Ovary (tissue), 9 donors: Measurements from ENCODE around the gene ZBTB34. TPM values are rescaled to one million over a fixed set of nuclear protein-coding genes. Genes with fewer than 3 reads are reported as not detected.

Experiments
- DNase-seq, 5 donors: peaks; one replicate each; pipeline ENCODE4 v3.0.0-alpha.2; 2019 to 2020
- H3K27ac ChIP-seq, 2 donors: fragments of 200-600 bp; one replicate each; pipeline versions ENCODE4 v1.5.1 to v1.8.0; 2019 to 2022
- H3K27me3 ChIP-seq: fragments of 200-600 bp; one replicate; pipeline ENCODE4 v1.8.0; 2022
- H3K36me3 ChIP-seq: fragments of 200-600 bp; sonication (generic); one replicate; pipeline ENCODE4 v1.5.1; 2019
- H3K4me1 ChIP-seq: one replicate; pipeline ENCODE4 v1.8.1; 2013; ENCODE audit warnings: mild to moderate bottlenecking, moderate library complexity; ENCODE audit not compliant: insufficient read depth
- H3K4me3 ChIP-seq: fragments of 200-600 bp; sonication (generic); one replicate; pipeline ENCODE4 v1.5.1; 2017
- H3K9me3 ChIP-seq, 2 donors: fragments of 200-600 bp in 1 of 2; sonication (generic) in 1 of 2; one replicate each; pipeline versions ENCODE4 v1.5.1 to v1.8.1; 2013 to 2019; ENCODE audit warnings: mild to moderate bottlenecking in 1 of 2, moderate library complexity in 1 of 2
- EP300 ChIP-seq: sonication (generic); formaldehyde crosslinking; IDR thresholded peaks from one replicate; pipeline ENCODE4 v1.6.1; 2017; ENCODE audit warnings: antibody characterized with exemption
- POLR2A ChIP-seq: fragments of 450-650 bp; IDR thresholded peaks from one replicate; pipeline ENCODE4 v1.6.1; 2017; ENCODE audit warnings: antibody characterized with exemption, mild to moderate bottlenecking, moderate library complexity
- WGBS, 3 donors: extraction: QIAGEN DNeasy Blood & Tissue Kit in 1 of 3; methylation state at CpG; one replicate each; pipeline versions ENCODE4 v1.1.5 to v1.1.7; 2013 to 2017; 5-methylcytosine and 5-hydroxymethylcytosine counted together
- intact Hi-C, 4 donors: fragments of 100-400 bp; cut with DNase I; formaldehyde crosslinking; loops; one replicate each; pipeline versions ENCODE4 v1.11.0 to v1.15.1; 2022 to 2023
- polyA plus RNA-seq, 2 donors: library from polyadenylated mRNA; stranded (reverse); fragments of 200-250 nt in 1 of 2; fragments of 350-450 nt in 1 of 2; fragmentation: Illumina TruSeq in 1 of 2; extraction: RNeasy Lipid Tissue Mini Kit (QIAGEN cat#74804) in 1 of 2; gene quantifications; one replicate each; pipeline ENCODE4 v1.2.3, GENCODE V29; 2013 to 2014
- total RNA-seq, 7 donors: library from RNA; depleted of rRNA in 2 of 7; stranded (reverse); fragments of >200 nt in 2 of 7; fragmentation: NEBNext Ultra II Directional in 3 of 7; extraction: Animal tissue kit (Norgen Biotek cat#: 25700) in 3 of 7; gene quantifications; one replicate each; pipeline versions ENCODE4 v1.1.0 to v1.2.4, GENCODE V29; 2016 to 2023
- TF ChIP-seq, protein P1 (sequence below), 3 donors: fragments of 450-650 bp in 2 of 3; fragments of 200-600 bp in 1 of 3; IDR thresholded peaks; one replicate each; pipeline versions ENCODE4 v1.5.1 to v1.8.0; 2016 to 2022; ENCODE audit warnings: antibody characterized with exemption in 3 of 3, mild to moderate bottlenecking in 1 of 3
- donor health status: DM: no; HTN: no; CAD: no; lungs with moderate emphysema.
- donor health status: DM: no; HTN: no; CAD: no.
- donor health status: Bipolar disorder and iron deficiency.
- donor health status: DM: yes; HTN: yes; CAD: no.
- donor health status: DM: no; HTN: no; CAD: no.
- donor health status: DM: yes; HTN: yes; CAD: no.

Gene ZBTB34
- total and polyA plus RNA-seq, 9 donors: 3.4 to 10.0 (median 8.7) TPM

GRCh38 chr9:126827227-126827626 is 33.2 kb upstream of the ZBTB34 start:
- Histone ChIP-seq H3K4me3 (no peak overlapping the region), H3K36me3 (no peaks in the 10 kb centered on the region), H3K4me1 (peaks cover 3% of the 10 kb centered on the region), H3K27me3 (no peaks in the 10 kb centered on the region), H3K27ac (no peak overlapping the region), H3K9me3 (no peaks in the 10 kb centered on the region)
- intact Hi-C loops: no loop called here
- no peak for DNase-seq
- WGBS, 3 donors: 93 to 97% (median 95%) methylated on average over 7 of the region's 7 CpGs
- TF ChIP-seq, protein P1, sequence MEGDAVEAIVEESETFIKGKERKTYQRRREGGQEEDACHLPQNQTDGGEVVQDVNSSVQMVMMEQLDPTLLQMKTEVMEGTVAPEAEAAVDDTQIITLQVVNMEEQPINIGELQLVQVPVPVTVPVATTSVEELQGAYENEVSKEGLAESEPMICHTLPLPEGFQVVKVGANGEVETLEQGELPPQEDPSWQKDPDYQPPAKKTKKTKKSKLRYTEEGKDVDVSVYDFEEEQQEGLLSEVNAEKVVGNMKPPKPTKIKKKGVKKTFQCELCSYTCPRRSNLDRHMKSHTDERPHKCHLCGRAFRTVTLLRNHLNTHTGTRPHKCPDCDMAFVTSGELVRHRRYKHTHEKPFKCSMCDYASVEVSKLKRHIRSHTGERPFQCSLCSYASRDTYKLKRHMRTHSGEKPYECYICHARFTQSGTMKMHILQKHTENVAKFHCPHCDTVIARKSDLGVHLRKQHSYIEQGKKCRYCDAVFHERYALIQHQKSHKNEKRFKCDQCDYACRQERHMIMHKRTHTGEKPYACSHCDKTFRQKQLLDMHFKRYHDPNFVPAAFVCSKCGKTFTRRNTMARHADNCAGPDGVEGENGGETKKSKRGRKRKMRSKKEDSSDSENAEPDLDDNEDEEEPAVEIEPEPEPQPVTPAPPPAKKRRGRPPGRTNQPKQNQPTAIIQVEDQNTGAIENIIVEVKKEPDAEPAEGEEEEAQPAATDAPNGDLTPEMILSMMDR (IDR thresholded peaks at IDR 0.05): no peak
- TF ChIP-seq EP300 (no peak), POLR2A (no peak)

DNA sequence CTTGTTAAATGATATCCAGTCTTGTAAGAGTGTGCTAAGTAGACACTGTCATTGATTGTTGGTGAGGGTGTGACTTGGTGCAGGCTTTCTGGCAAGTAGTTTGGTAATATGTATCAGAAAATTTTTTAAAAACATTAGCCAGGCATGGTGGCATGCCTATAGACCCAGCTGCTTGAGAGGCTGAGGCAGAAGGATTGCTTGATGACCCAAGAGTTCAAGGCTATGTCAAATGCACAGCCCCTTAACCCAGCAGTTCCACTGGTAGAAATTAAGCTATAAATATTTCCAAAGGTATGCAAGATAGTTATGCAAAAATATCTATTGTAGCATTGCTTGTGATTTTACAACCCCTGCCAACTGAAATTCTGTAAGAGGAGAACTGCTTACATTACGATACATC is 31.4 kb upstream of the ZBTB34 start:
- Histone ChIP-seq H3K9me3 (no peaks in the 10 kb centered on the region), H3K4me1 (no peaks in the 10 kb centered on the region), H3K27ac (no peak overlapping the region), H3K27me3 (no peaks in the 10 kb centered on the region), H3K4me3 (no peak overlapping the region), H3K36me3 (no peaks in the 10 kb centered on the region)
- DNase-seq: no peak
- intact Hi-C loops: no loop called here
- no peak for TF ChIP-seq POLR2A
- TF ChIP-seq, protein P1 (IDR thresholded peaks at IDR 0.05): no peak
- no peak for TF ChIP-seq EP300
- WGBS, 3 donors: 93 to 97% (median 93%) methylated on average over 1 of the region's 1 CpG

DNA sequence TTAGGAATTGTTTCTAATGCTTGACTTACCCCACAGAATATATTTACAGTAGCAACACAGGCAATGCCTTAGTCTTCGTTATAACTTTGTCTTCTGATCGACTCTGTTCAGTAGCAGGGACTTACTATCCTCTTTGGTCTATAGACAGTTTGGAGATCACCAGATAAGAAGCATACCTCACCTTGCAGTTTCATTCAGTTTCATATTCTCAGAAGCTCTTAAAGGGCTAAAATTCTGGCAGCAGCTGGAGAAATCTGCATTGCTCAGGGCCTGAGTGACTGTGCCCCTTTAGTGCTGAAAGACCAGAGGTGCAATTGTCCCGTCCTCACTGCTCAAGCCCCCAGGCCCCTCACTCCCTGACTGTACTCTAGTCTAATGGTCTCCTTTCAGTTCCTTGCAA is 29.6 kb upstream of the ZBTB34 start:
- WGBS, 3 donors: 91 to 95% (median 94%) methylated on average over 3 of the region's 3 CpGs
- intact Hi-C loops: no loop called here

GRCh38 chr9:126832440-126832839 is 28.0 kb upstream of the ZBTB34 start:
- TF ChIP-seq, protein P1 (IDR thresholded peaks at IDR 0.05): no peak
- TF ChIP-seq EP300 (no peak), POLR2A (no peak)
- intact Hi-C loops: no loop called here
- WGBS, 3 donors: 89 to 97% (median 93%) methylated on average over 9 of the region's 9 CpGs
- Histone ChIP-seq H3K4me1 (no peaks in the 10 kb centered on the region), H3K27ac (no peak overlapping the region), H3K4me3 (no peak overlapping the region), H3K9me3 (no peaks in the 10 kb centered on the region), H3K36me3 (no peaks in the 10 kb centered on the region), H3K27me3 (no peaks in the 10 kb centered on the region)
- DNase-seq: no peak

More for the DNA sequence above, 29.6 kb upstream of the ZBTB34 start:
- Histone ChIP-seq H3K36me3 (no peaks in the 10 kb centered on the region), H3K4me1 (no peaks in the 10 kb centered on the region), H3K27me3 (no peaks in the 10 kb centered on the region), H3K27ac (no peak overlapping the region), H3K9me3 (no peaks in the 10 kb centered on the region), H3K4me3 (no peak overlapping the region)
- TF ChIP-seq POLR2A: no peak
- TF ChIP-seq, protein P1 (IDR thresholded peaks at IDR 0.05): no peak
- no peak for TF ChIP-seq EP300
- DNase-seq: no peak

GRCh38 chr9:126833020-126833419 is 27.4 kb upstream of the ZBTB34 start:
- TF ChIP-seq POLR2A: no peak
- no peak for TF ChIP-seq EP300
- TF ChIP-seq, protein P1 (IDR thresholded peaks at IDR 0.05): no peak
- no peaks in the 10 kb centered on the region for H3K27me3 ChIP-seq
- no peak overlapping the region for H3K27ac ChIP-seq
- 91 to 94% (median 93%) methylated on average over 24 of the region's 24 CpGs for WGBS, 3 donors
- no peak overlapping the region for H3K4me3 ChIP-seq
- H3K9me3 ChIP-seq: no peaks in the 10 kb centered on the region
- no peaks in the 10 kb centered on the region for H3K4me1 ChIP-seq
- DNase-seq: no peak
- intact Hi-C loops: no loop called here
- H3K36me3 ChIP-seq: no peaks in the 10 kb centered on the region
